Panc1 (cell line): Measurements from ENCODE around the gene PPP4R3A. TPM values are rescaled to one million over a fixed set of nuclear protein-coding genes. Genes with fewer than 3 reads are reported as not detected.

Experiments
- ATAC-seq: fragments of 200-7000 bp; cut with Tn5 transposase; 2 replicates; pipeline ENCODE4 v1.9.1; 2020; ENCODE audit warnings: mild to moderate bottlenecking, moderate library complexity
- BruUV-seq: library from RNA; stranded (reverse); fragments of 400-500 nt; replicated peaks from 2 replicates; lab custom pipeline; 2021; lab: Mats Ljungman, UMichigan
- CTCF ChIA-PET: fragments of 300-600 bp; sonication (Branson Sonifier 250); formaldehyde crosslinking; loops from one replicate; lab custom pipeline; 2022; ENCODE audit warnings: antibody characterized with exemption; lab: Charles Lee
- POLR2A ChIA-PET: fragments of 300-600 bp; sonication (Branson Sonifier 250); formaldehyde crosslinking; loops from one replicate; lab custom pipeline; 2022; ENCODE audit warnings: antibody characterized with exemption; lab: Charles Lee
- DNase-seq: peaks from one replicate; pipeline ENCODE4 v3.0.0-alpha.2; 2010; ENCODE audit warnings: low read depth, low spot score
- H3K27ac ChIP-seq: 2 replicates; pipeline ENCODE4 v1.5.1; 2011; ENCODE audit warnings: mild to moderate bottlenecking, low read length, inconsistent platforms
- H3K27me3 ChIP-seq: fragments of 200-500 bp; sonication (Bioruptor generic); 2 replicates; pipeline ENCODE4 v1.6.0; 2014; ENCODE audit warnings: low read length, inconsistent platforms; ENCODE audit not compliant: control insufficient read depth, insufficient read depth
- H3K36me3 ChIP-seq: fragments of 200-500 bp; sonication (Bioruptor generic); 2 replicates; pipeline ENCODE4 v1.5.1; 2014; ENCODE audit warnings: inconsistent platforms, mild to moderate bottlenecking, low read length, moderate library complexity; ENCODE audit not compliant: control insufficient read depth, insufficient read depth
- H3K4me1 ChIP-seq: 2 replicates; pipeline ENCODE4 v1.5.1; 2011; ENCODE audit warnings: inconsistent platforms, mild to moderate bottlenecking, low read length, moderate library complexity; ENCODE audit not compliant: control insufficient read depth, insufficient read depth
- H3K4me3 ChIP-seq, 2 experiments: 2 replicates each; pipeline ENCODE4 v1.5.1; 2011 to 2012; ENCODE audit warnings: low read depth in 2 of 2, low read length in 2 of 2, mild to moderate bottlenecking in 2 of 2, inconsistent platforms in 1 of 2, moderate library complexity in 1 of 2
- H3K9me3 ChIP-seq: fragments of 200-500 bp; sonication (Bioruptor generic); 2 replicates; pipeline ENCODE4 v1.5.1; 2014; ENCODE audit warnings: low read depth, mild to moderate bottlenecking, inconsistent platforms, low read length, moderate library complexity; ENCODE audit not compliant: control insufficient read depth, insufficient read depth
- POLR2AphosphoS5 ChIP-seq: IDR thresholded peaks from 2 replicates; pipeline ENCODE4 v1.6.1; 2012; ENCODE audit warnings: mild to moderate bottlenecking, low read depth, low read length, moderate library complexity
- SIN3A ChIP-seq: IDR thresholded peaks from 2 replicates; pipeline ENCODE4 v1.6.1; 2012; ENCODE audit warnings: low read depth, mild to moderate bottlenecking, low read length, moderate library complexity, borderline replicate concordance; ENCODE audit not compliant: insufficient read depth
- TCF7L2 ChIP-seq: IDR thresholded peaks from 2 replicates; pipeline ENCODE4 v1.6.1; 2011; ENCODE audit warnings: mild to moderate bottlenecking, low read depth, low read length, inconsistent platforms
- in situ Hi-C: cut with HindIII; loops from 2 replicates; pipeline ENCODE4 v1.10.0; 2016; ENCODE audit warnings: low sequenced_read_pairs, low pct_unique_long_range_greater_than_20kb
- intact Hi-C: fragments of 100-400 bp; cut with micrococcal nuclease; formaldehyde crosslinking; loops from one replicate; pipeline ENCODE4 v1.10.0; 2022; ENCODE audit not compliant: unreplicated experiment
- total RNA-seq: library from RNA; stranded (reverse); gene quantifications from one replicate; pipeline ENCODE4 v1.2.1, GENCODE V29; 2021; ENCODE audit not compliant: unreplicated experiment
- TF ChIP-seq, protein P1 (sequence below): fragments of 450-650 bp; IDR thresholded peaks from 2 replicates; pipeline ENCODE4 v1.5.1; 2017; ENCODE audit warnings: mild to moderate bottlenecking
- TF ChIP-seq, protein P2 (sequence below), 2 experiments: IDR thresholded peaks; 2 replicates each; pipeline ENCODE4 v1.6.1; 2011 to 2012; ENCODE audit warnings: low read depth in 2 of 2, control low read depth in 1 of 2, low read length in 1 of 2, mild to moderate bottlenecking in 1 of 2, moderate library complexity in 1 of 2; ENCODE audit not compliant: insufficient read depth in 1 of 2

The PPP4R3A gene
- total RNA-seq, 1 experiment from 2014 or later, result 54.8 TPM

DNA sequence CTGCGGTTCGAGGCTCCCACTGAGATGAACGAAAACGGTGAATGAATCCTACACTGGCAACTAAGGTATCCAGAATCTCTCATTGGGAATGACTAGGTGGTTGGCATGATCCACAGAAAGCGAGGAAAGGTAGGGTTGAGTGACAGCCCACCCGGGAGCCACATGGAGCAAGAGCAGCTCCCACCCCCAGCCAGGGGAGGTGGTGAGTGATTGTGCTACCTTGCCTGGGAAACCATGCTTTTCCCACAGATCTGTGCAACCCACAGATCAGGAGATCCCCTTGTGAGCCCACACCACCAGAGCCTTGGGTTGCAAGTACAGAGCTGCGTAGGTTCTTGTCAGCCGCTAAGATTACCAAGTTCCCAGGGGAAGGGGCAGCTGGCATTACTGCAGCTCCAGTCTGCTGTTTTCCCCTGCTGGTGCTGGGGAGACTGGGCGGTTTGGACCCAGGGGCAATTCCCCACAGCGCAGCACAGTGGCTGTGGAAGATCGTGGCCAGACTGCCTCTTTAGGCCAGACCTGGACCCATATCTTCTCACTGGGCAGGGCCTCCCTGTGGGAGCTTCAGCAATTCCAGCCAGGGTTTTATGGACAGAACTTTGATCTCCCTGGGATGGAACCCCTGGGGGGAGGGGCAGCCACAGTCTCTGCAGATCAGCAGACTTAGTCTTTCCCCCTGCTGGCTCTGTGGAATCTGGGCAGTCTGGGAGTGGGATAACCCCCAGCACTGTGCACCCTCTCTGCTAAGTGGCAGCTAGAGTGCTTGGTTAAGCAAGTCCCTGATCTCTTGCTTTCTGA is 44.6 kb upstream of the PPP4R3A start:
- H3K27me3 ChIP-seq, result no peaks in the 10 kb centered on the region
- no peaks in the 10 kb centered on the region for H3K9me3 ChIP-seq
- ChIA-PET CTCF (no interaction called here), POLR2A (no interaction called here)
- ATAC-seq, result no peak
- H3K4me3 ChIP-seq, result no peak overlapping the region
- intact Hi-C loops (no loop called here), in situ Hi-C loops (no loop called here)
- DNase-seq, result no peak
- H3K27ac ChIP-seq, result no peak overlapping the region
- no peaks in the 10 kb centered on the region for H3K36me3 ChIP-seq
- no TSS peak for BruUV-seq
- no peaks in the 10 kb centered on the region for H3K4me1 ChIP-seq
- TF ChIP-seq, protein P1, sequence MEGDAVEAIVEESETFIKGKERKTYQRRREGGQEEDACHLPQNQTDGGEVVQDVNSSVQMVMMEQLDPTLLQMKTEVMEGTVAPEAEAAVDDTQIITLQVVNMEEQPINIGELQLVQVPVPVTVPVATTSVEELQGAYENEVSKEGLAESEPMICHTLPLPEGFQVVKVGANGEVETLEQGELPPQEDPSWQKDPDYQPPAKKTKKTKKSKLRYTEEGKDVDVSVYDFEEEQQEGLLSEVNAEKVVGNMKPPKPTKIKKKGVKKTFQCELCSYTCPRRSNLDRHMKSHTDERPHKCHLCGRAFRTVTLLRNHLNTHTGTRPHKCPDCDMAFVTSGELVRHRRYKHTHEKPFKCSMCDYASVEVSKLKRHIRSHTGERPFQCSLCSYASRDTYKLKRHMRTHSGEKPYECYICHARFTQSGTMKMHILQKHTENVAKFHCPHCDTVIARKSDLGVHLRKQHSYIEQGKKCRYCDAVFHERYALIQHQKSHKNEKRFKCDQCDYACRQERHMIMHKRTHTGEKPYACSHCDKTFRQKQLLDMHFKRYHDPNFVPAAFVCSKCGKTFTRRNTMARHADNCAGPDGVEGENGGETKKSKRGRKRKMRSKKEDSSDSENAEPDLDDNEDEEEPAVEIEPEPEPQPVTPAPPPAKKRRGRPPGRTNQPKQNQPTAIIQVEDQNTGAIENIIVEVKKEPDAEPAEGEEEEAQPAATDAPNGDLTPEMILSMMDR, result no peak
- TF ChIP-seq POLR2AphosphoS5 (no peak), SIN3A (no peak), TCF7L2 (no peak)
- TF ChIP-seq, protein P2, sequence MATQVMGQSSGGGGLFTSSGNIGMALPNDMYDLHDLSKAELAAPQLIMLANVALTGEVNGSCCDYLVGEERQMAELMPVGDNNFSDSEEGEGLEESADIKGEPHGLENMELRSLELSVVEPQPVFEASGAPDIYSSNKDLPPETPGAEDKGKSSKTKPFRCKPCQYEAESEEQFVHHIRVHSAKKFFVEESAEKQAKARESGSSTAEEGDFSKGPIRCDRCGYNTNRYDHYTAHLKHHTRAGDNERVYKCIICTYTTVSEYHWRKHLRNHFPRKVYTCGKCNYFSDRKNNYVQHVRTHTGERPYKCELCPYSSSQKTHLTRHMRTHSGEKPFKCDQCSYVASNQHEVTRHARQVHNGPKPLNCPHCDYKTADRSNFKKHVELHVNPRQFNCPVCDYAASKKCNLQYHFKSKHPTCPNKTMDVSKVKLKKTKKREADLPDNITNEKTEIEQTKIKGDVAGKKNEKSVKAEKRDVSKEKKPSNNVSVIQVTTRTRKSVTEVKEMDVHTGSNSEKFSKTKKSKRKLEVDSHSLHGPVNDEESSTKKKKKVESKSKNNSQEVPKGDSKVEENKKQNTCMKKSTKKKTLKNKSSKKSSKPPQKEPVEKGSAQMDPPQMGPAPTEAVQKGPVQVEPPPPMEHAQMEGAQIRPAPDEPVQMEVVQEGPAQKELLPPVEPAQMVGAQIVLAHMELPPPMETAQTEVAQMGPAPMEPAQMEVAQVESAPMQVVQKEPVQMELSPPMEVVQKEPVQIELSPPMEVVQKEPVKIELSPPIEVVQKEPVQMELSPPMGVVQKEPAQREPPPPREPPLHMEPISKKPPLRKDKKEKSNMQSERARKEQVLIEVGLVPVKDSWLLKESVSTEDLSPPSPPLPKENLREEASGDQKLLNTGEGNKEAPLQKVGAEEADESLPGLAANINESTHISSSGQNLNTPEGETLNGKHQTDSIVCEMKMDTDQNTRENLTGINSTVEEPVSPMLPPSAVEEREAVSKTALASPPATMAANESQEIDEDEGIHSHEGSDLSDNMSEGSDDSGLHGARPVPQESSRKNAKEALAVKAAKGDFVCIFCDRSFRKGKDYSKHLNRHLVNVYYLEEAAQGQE (IDR thresholded peaks at IDR 0.05; ENCODE audit: insufficient read depth in 1 of 2, low read depth in 2 of 2, low read length in 1 of 2), result no peak

DNA sequence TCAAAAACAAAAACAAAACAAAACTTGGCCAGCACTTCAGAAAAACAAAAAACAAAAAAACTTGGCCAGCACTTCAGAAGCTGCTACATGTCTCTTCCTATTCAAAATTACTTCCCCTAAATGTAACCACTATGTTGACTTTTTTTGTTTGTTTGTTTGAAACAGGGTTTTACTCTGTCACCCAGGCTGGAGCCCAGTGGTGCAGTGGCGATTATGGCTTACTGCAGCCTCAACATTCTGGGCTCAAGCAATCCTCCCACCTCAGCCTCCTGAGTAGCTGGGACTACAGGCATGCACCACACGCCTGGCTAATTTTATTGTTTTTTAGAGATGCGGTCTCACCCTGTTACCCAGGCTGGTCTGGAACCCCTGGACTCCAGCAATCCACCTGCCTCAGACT is 38.0 kb upstream of the PPP4R3A start:
- no peaks in the 10 kb centered on the region for H3K27me3 ChIP-seq
- H3K4me1 ChIP-seq, result no peaks in the 10 kb centered on the region
- no peak for DNase-seq
- intact Hi-C loops, result no loop called here
- H3K4me3 ChIP-seq, result no peak overlapping the region
- no peak for ATAC-seq
- H3K27ac ChIP-seq, result no peak overlapping the region
- CTCF ChIA-PET, result interaction anchor here (0.7 kb wide), 1 partner anchor 25 kb away, joined by 3 read pairs; no protein-coding TSS in a partner anchor
- POLR2A ChIA-PET, result no interaction called here
- in situ Hi-C loops, result no loop called here
- no peaks in the 10 kb centered on the region for H3K36me3 ChIP-seq
- H3K9me3 ChIP-seq, result no peaks in the 10 kb centered on the region
- TF ChIP-seq, protein P2 (IDR thresholded peaks at IDR 0.05; ENCODE audit: insufficient read depth in 1 of 2, low read depth in 2 of 2, low read length in 1 of 2), result no peak
- TF ChIP-seq SIN3A, result no peak
- TF ChIP-seq TCF7L2, result no peak
- TF ChIP-seq, protein P1, result no peak
- TF ChIP-seq POLR2AphosphoS5, result no peak
- no TSS peak for BruUV-seq
